ENCODE results near the gene KCNK7.
A peak's percentile ranks its signal among the peaks of the same experiment; 100 is the strongest.

KCNK7 gene

GRCh38 chr11:65627202-65627601, 31.6 kb upstream of the KCNK7 start:
- no peak for DNase-seq (ENCODE audit: low read depth in 1 of 2, low spot score in 1 of 2)

DNA sequence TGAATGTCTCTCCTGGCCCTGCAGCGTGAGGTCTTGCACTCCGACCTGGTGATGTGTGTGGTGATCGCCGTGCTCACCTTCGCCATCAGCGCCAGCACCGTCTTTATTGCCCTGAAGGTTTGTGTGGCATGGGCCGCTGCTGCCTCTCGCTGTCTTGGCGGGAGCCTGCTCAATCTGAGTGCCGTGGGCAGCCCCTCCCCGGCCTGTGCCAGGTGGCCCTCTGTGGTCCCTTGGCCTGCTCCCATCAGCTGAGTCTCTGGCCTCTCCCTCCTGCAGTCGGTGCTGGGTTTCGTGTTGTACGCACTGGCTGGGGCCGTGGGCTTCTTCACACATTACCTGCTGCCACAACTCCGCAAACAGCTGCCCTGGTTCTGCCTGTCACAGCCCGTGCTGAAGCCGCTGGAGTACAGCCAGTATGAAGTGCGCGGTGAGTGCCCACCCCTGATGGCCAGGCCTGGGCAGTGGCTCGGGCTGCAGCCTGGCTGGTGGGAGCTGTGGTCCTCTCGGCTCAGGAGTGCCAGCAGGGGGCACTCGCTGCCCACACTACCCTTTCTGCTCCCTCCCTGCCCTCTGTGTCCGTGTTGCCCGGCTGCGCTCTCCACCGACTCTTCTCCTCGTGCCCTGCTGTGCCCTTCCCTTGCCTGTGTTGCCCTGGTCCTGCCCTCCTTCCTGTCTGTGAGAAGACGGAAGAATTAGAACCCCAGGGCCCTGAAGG, 30.2 kb upstream of the KCNK7 start:
- DNase-seq (ENCODE audit: low read depth in 1 of 2, low spot score in 1 of 2) = no peak

DNA sequence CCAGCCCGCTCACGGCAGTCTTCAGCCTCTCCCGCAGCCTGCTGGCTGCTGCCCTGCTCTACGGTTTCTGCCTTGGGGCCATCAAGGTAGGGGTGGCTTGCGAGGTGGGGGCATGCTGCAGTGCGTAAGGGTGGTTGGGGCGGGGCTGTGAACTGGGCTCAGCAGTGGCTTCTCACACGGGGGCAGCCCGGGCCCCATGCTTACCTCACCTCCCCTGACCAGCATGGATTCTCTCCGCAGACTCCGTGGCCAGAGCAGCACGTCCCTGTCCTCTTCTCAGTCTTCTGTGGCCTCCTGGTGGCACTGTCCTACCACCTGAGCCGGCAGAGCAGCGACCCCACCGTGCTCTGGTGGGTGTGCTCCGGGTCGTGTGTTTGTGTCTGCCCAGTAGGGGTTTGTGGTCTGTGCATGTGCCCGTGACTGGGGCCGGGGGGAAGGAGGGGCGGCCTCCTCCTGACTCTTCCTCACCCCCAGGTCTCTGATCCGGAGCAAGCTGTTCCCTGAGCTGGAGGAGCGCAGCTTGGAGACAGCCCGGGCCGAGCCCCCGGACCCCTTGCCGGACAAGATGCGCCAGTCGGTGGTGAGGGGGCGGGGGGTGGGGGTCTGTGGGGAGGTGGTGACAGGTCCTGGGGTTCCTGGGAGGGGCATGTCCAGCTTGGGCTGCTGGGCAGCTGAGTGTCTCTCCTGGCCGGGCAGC, 29.5 kb upstream of the KCNK7 start:
- no peak for DNase-seq (ENCODE audit: low read depth in 1 of 2, low spot score in 1 of 2)

- no peak for DNase-seq (ENCODE audit: low read depth in 1 of 2, low spot score in 1 of 2)
Measured at GRCh38 chr11:65623852-65624616, 28.4 kb upstream of the KCNK7 start.

GRCh38 chr11:65623177-65623576, 27.6 kb upstream of the KCNK7 start:
- DNase-seq (ENCODE audit: low read depth in 1 of 2, low spot score in 1 of 2) = no peak

DNA sequence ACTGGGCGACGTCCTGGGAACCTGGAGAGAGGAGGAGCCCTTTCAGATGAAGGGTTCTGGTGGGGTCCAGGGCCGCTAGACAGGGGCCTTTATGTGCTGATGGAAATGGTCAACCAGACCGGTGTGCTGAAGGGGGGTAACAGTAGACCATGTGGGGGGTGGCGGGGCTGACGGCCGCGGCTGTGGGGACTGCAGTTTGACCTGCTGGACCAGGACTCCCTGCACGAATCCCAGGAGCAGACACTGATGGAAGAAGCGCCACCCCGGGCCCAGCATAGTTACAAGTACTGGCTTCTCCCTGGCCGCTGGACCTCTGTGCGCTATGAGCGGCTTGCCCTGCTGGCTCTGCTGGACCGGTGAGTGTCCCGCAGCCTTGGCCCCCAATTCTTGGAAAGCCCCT, 26.4 kb upstream of the KCNK7 start:
- DNase-seq (ENCODE audit: low read depth in 1 of 2, low spot score in 1 of 2) = no peak

DNA sequence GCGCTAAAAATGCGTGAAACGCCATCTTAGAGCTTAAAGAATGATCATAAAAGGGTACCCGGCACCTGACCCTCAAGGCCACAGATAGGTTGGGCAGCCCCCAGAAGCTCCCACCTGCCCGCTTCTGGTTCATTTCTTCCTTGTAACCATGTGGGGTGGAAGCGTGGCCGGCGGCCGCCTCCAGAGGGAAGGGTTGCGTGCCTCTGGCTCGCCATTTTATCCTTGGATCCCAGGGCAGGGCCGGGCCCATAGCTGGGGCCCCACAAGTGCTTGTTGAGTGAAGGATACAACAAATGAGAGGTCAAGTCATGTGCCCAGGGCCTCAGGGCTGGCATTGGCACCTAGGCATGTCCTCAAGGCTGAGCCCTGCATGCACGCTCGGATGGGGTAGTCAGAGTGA, 25.9 kb upstream of the KCNK7 start:
- DNase-seq (ENCODE audit: low read depth in 1 of 2, low spot score in 1 of 2) = no peak

- no peak for DNase-seq (ENCODE audit: low read depth in 1 of 2, low spot score in 1 of 2)
Measured at GRCh38 chr11:65620666-65621065, 25.1 kb upstream of the KCNK7 start.

DNA sequence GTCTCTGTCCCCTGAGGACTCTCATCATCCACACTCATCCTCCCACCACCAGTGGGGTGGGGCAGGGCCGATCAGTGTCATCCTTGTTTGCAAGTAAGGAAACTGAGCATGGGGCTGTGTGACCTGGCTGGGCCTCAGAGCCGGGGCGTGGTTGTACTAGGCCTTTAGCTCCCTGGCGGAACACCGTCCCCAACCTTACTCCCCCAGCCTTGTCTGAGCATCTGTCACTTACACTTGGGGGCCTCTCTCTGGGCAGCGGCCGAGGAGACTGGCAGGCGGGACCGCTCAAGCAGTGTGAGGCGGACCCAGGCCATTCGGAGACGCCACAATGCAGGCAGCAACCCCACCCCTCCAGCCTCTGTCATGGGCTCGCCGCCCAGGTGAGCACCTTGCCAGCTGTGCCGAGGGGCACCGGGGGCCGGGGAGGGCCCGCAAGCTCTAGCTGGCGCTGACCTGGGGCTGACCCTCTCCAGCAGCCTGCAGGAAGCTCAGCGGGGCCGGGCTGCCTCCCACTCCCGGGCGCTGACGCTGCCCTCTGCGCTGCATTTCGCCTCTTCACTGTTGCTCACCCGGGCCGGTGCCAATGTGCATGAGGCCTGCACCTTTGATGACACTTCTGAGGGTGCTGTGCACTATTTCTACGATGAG, 23.8 kb upstream of the KCNK7 start:
- no peak for DNase-seq (ENCODE audit: low read depth in 1 of 2, low spot score in 1 of 2)

- no peak for DNase-seq (ENCODE audit: low read depth in 1 of 2, low spot score in 1 of 2)
Measured at GRCh38 chr11:65618763-65619162, 23.2 kb upstream of the KCNK7 start.

DNA sequence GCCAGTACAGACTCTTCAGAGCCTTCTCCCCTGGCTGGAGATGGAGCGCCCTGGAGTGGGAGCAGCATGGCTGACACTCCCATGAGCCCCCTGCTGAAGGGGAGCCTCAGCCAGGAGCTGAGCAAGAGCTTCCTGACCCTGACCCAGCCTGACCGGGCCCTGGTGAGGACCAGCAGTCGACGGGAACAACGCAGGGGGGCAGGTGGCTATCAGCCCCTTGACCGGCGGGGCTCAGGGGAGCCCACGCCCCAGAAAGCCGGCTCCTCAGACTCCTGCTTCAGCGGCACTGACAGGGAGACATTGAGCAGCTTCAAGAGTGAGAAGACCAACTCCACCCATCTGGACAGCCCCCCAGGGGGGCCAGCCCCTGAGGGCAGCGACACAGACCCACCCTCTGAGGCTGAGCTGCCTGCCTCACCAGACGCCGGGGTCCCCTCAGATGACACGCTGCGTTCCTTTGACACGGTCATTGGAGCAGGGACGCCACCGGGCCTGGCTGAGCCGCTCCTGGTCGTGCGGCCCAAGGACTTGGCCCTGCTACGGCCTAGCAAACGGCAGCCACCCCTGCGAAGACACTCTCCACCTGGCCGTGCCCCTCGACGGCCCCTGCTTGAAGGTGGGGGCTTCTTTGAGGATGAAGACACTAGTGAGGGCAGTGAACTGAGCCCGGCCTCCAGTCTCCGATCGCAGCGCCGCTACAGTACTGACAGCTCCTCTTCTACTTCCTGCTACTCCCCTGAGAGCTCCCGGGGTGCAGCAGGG, 22.6 kb upstream of the KCNK7 start:
- no peak for DNase-seq (ENCODE audit: low read depth in 1 of 2, low spot score in 1 of 2)

DNA sequence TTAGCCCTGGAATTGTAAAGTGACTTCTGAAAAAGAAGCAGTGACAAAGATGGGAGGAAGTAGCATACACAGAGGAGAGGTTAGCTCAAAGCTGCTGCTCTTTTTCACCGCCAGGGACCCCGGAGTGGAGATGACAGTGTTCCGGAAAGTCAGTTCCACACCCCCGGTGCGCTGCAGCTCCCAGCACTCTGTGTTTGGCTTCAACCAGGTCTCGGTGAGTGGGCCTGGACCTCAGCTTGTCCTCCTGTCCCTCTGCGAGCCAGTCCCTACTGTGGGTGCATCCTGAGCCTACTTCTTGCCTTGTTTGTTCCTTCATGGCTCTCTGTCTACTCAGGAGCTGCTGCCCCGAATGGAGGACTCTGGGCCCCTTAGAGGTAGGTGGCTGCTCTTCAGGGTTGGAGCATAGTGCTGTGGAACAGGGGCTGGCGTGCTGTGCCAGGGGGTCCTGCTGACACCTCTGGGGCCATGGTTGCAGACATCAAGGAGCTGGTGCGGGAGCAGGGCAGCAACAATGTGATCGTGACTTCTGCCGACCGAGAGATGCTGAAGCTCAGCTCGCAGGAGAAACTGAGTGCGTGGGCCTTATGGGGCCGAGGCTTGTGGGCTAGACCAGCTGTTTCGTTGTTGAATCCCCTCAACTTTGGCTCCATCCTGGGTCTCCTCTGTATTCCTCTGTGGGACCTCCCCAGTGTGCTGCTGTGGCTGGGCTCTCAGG, 21.7 kb upstream of the KCNK7 start:
- no peak for DNase-seq (ENCODE audit: low read depth in 1 of 2, low spot score in 1 of 2)

DNA sequence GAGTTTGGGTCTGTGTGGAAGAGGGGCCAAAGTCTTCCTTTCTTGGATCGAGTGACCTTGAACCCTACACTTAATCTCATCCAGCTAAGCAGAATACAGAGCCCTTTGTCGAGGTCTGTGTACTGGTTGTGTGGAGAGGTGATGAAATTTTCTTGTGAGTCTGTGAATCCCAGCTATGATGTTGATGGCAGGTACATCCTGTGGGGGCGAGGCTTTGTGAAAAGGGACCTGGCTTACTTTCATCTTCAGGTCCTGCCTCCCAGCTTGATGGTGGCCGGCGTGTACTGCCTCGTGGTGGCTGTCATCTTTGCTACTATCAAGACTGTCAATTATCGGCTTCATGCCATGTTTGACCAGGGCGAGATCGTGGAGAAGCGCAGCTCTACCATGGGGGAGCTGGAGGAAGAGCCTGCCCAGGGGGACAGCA, 21.0 kb upstream of the KCNK7 start:
- no peak for DNase-seq (ENCODE audit: low read depth in 1 of 2, low spot score in 1 of 2)

DNA sequence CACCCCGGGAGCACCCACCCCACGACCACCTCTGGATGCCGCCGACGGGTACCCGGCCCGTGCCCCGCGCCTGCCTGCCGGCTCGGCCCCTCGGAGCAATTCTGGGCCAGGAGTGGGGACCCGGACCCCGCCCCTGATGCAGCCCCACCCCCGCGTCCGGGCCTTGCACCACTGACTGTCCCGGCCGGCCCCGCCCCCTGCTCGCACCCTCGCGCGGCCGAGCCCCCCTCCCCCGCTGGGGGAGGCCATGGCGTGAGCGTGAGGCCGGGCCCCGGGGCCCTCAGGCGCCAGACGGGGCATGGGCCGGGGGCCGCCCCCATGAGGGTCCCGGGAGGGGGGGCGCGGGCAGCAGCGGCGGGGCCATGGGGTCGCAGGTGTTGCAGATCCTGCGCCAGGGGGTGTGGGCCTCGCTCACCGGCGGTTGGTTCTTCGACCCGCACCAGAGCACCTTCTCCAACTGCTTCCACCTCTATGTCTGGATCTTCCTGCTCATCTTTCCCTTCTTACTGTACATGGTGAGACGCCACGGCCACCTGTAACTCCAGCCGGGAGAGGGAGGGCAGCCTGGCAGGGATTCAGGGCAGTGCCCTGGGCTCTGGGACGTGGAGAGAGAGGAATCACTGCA, 20.5 kb upstream of the KCNK7 start:
- DNase-seq (ENCODE audit: low read depth in 1 of 2, low spot score in 1 of 2) = no peak

GRCh38 chr11:65615229-65615949, 19.8 kb upstream of the KCNK7 start, which contains the start of gene PCNX3:
Gene PCNX3 (plus strand): TSS chr11:65615776. CDS start chr11:65616312, 536 bp downstream.
- DNase-seq (ENCODE audit: low read depth in 1 of 2, low spot score in 1 of 2) = peak; percentile 98 to 100

GRCh38 chr11:65613091-65613928, 17.7 kb upstream of the KCNK7 start:
- DNase-seq (ENCODE audit: low read depth in 1 of 2, low spot score in 1 of 2) = no peak

- no peak for DNase-seq (ENCODE audit: low read depth in 1 of 2, low spot score in 1 of 2)
Measured at GRCh38 chr11:65612691-65613090, 17.1 kb upstream of the KCNK7 start.
